HUES48 (cell line): Measurements from ENCODE around the gene RIMBP2.
"Not testable (repeated sequence)": the region's sequence is repeated elsewhere in the genome, so short reads cannot be mapped to it uniquely, and the experiment has no call there.

Source experiments
- H3K27ac ChIP-seq: one replicate; pipeline ENCODE4 v1.7.0; 2013; ENCODE audit warnings: low read depth, low read length, inconsistent platforms
- H3K27me3 ChIP-seq: 2 replicates; pipeline ENCODE4 v1.6.1; 2013; ENCODE audit warnings: mild to moderate bottlenecking, low read length; ENCODE audit not compliant: control insufficient read depth, insufficient read depth
- H3K36me3 ChIP-seq: 2 replicates; pipeline ENCODE4 v1.6.1; 2013; ENCODE audit warnings: low read length; ENCODE audit not compliant: control insufficient read depth, insufficient read depth
- H3K4me1 ChIP-seq: 2 replicates; pipeline ENCODE4 v1.6.1; 2013; ENCODE audit warnings: mild to moderate bottlenecking, low read length; ENCODE audit not compliant: control insufficient read depth, insufficient read depth
- H3K4me3 ChIP-seq: 2 replicates; pipeline ENCODE4 v1.5.1; 2013; ENCODE audit warnings: mild to moderate bottlenecking, low read depth, low read length
- H3K9ac ChIP-seq: 2 replicates; pipeline ENCODE4 v1.6.1; 2013; ENCODE audit warnings: mild to moderate bottlenecking, low read depth, low read length, moderate library complexity
- H3K9me3 ChIP-seq: 2 replicates; pipeline ENCODE4 v1.6.1; 2013; ENCODE audit warnings: low read length; ENCODE audit not compliant: control insufficient read depth, insufficient read depth

The RIMBP2 gene

GRCh38 chr12:130650131-130650530 is 66.0 kb downstream of the RIMBP2 start:
- H3K27ac ChIP-seq: no peak overlapping the region
- H3K27me3 ChIP-seq: no peaks in the 10 kb centered on the region
- H3K36me3 ChIP-seq: no peaks in the 10 kb centered on the region
- no peaks in the 10 kb centered on the region for H3K9me3 ChIP-seq
- no peak overlapping the region for H3K4me3 ChIP-seq
- H3K9ac ChIP-seq: no peak overlapping the region
- H3K4me1 ChIP-seq: peaks cover 6% of the 10 kb centered on the region

GRCh38 chr12:130649101-130650045 is 66.7 kb downstream of the RIMBP2 start:
- Histone ChIP-seq H3K9ac (no peak overlapping the region), H3K27ac (no peak overlapping the region), H3K4me1 (peaks cover 6% of the 10 kb centered on the region), H3K27me3 (no peaks in the 10 kb centered on the region), H3K4me3 (no peak overlapping the region), H3K9me3 (no peaks in the 10 kb centered on the region), H3K36me3 (no peaks in the 10 kb centered on the region)

- H3K4me3 ChIP-seq: no peak overlapping the region
- H3K9ac ChIP-seq: no peak overlapping the region
- peaks cover 6% of the 10 kb centered on the region for H3K4me1 ChIP-seq
- H3K27ac ChIP-seq: no peak overlapping the region
- H3K27me3 ChIP-seq: no peaks in the 10 kb centered on the region
- H3K36me3 ChIP-seq: no peaks in the 10 kb centered on the region
- H3K9me3 ChIP-seq: no peaks in the 10 kb centered on the region
These were observed 68.3 kb downstream of the RIMBP2 start for GRCh38 chr12:130647814-130648213.

- Histone ChIP-seq H3K9ac (no peak overlapping the region), H3K4me3 (no peak overlapping the region), H3K27ac (no peak overlapping the region), H3K27me3 (no peaks in the 10 kb centered on the region), H3K4me1 (peaks cover 6% of the 10 kb centered on the region), H3K36me3 (no peaks in the 10 kb centered on the region), H3K9me3 (no peaks in the 10 kb centered on the region)
These were observed 69.3 kb downstream of the RIMBP2 start for GRCh38 chr12:130646716-130647370.

GRCh38 chr12:130646191-130646590 is 69.9 kb downstream of the RIMBP2 start:
- not testable (repeated sequence) for H3K9ac ChIP-seq, H3K9me3 ChIP-seq, H3K36me3 ChIP-seq, H3K27ac ChIP-seq, H3K4me3 ChIP-seq, H3K4me1 ChIP-seq, H3K27me3 ChIP-seq

- Histone ChIP-seq H3K9me3 (no peaks in the 10 kb centered on the region), H3K27me3 (no peaks in the 10 kb centered on the region), H3K4me3 (no peak overlapping the region), H3K4me1 (peaks cover 6% of the 10 kb centered on the region), H3K27ac (no peak overlapping the region), H3K9ac (no peak overlapping the region), H3K36me3 (no peaks in the 10 kb centered on the region)
These were observed 70.3 kb downstream of the RIMBP2 start for GRCh38 chr12:130645751-130646150.

- Histone ChIP-seq H3K27ac (no peak overlapping the region), H3K4me3 (no peak overlapping the region), H3K27me3 (no peaks in the 10 kb centered on the region), H3K9ac (no peak overlapping the region), H3K9me3 (no peaks in the 10 kb centered on the region), H3K4me1 (no peaks in the 10 kb centered on the region), H3K36me3 (no peaks in the 10 kb centered on the region)
These were observed 71.5 kb downstream of the RIMBP2 start for GRCh38 chr12:130644566-130644965.

GRCh38 chr12:130644146-130644545 is 72.0 kb downstream of the RIMBP2 start:
- no peaks in the 10 kb centered on the region for H3K27me3 ChIP-seq

GRCh38 chr12:130642856-130643255 is 73.2 kb downstream of the RIMBP2 start:
- Histone ChIP-seq H3K4me3 (no peak overlapping the region), H3K9ac (no peak overlapping the region), H3K27ac (no peak overlapping the region), H3K36me3 (no peaks in the 10 kb centered on the region), H3K27me3 (no peaks in the 10 kb centered on the region), H3K4me1 (no peaks in the 10 kb centered on the region), H3K9me3 (no peaks in the 10 kb centered on the region)

More at GRCh38 chr12:130644146-130644545, 72.0 kb downstream of the RIMBP2 start:
- Histone ChIP-seq H3K36me3 (no peaks in the 10 kb centered on the region), H3K9me3 (no peaks in the 10 kb centered on the region), H3K27ac (no peak overlapping the region), H3K4me3 (no peak overlapping the region), H3K4me1 (no peaks in the 10 kb centered on the region), H3K9ac (no peak overlapping the region)

- Histone ChIP-seq H3K27me3 (no peaks in the 10 kb centered on the region), H3K27ac (no peak overlapping the region), H3K36me3 (no peaks in the 10 kb centered on the region)
These were observed 74.4 kb downstream of the RIMBP2 start for GRCh38 chr12:130641533-130642184.

GRCh38 chr12:130640901-130641300 is 75.2 kb downstream of the RIMBP2 start:
- Histone ChIP-seq H3K9ac (no peak overlapping the region), H3K27me3 (no peaks in the 10 kb centered on the region), H3K4me3 (no peak overlapping the region), H3K27ac (no peak overlapping the region), H3K4me1 (no peaks in the 10 kb centered on the region), H3K9me3 (no peaks in the 10 kb centered on the region), H3K36me3 (no peaks in the 10 kb centered on the region)

More at GRCh38 chr12:130641533-130642184, 74.4 kb downstream of the RIMBP2 start:
- Histone ChIP-seq H3K9me3 (no peaks in the 10 kb centered on the region), H3K9ac (no peak overlapping the region), H3K4me1 (no peaks in the 10 kb centered on the region), H3K4me3 (no peak overlapping the region)
